HAP-1 (cell line): ENCODE results near the gene KLF17.
"Not testable (repeated sequence)": the region's sequence is repeated elsewhere in the genome, so short reads cannot be mapped to it uniquely, and the experiment has no call there.

Experiments used
- DNase-seq, 2 experiments: peaks; one replicate each; pipeline ENCODE4 v3.0.0-alpha.2; 2016 to 2020; ENCODE audit warnings: low spot score in 2 of 2
- H3K27me3 ChIP-seq: fragments of 250-450 bp; sonication (Bioruptor Pico); 2 replicates; pipeline ENCODE4 v1.5.1; 2020; ENCODE audit warnings: low read depth, mild to moderate bottlenecking, moderate library complexity
- H3K36me3 ChIP-seq: fragments of 250-450 bp; sonication (Bioruptor Pico); replicated peaks from 2 replicates; pipeline ENCODE4 v1.5.1; 2020; ENCODE audit warnings: mild to moderate bottlenecking
- H3K4me1 ChIP-seq: fragments of 250-450 bp; sonication (Bioruptor Pico); 2 replicates; pipeline ENCODE4 v1.5.1; 2020; ENCODE audit warnings: mild to moderate bottlenecking
- H3K4me3 ChIP-seq: fragments of 250-450 bp; sonication (Bioruptor Pico); 2 replicates; pipeline ENCODE4 v1.5.1; 2020; ENCODE audit warnings: mild to moderate bottlenecking, moderate library complexity
- H3K9me3 ChIP-seq: fragments of 250-450 bp; sonication (Bioruptor Pico); 2 replicates; pipeline ENCODE4 v1.5.1; 2020; ENCODE audit warnings: mild to moderate bottlenecking, moderate library complexity
- in situ Hi-C: fragments of 300-500 bp; cut with MboI; formaldehyde crosslinking; loops from 3 replicates; pipeline ENCODE4 v1.14.3; 2020; ENCODE audit warnings: low sequenced_read_pairs, inconsistent platforms, mixed read lengths

KLF17 gene

GRCh38 chr1:44117272-44117671 is 1.3 kb upstream of the KLF17 start:
- H3K36me3 ChIP-seq, H3K4me1 ChIP-seq, in situ Hi-C loops, H3K9me3 ChIP-seq, DNase-seq, H3K4me3 ChIP-seq: not testable (repeated sequence)
- peaks cover 65% of the 10 kb centered on the region for H3K27me3 ChIP-seq

GRCh38 chr1:44119525-44119924 is 904 bp downstream of the KLF17 start:
- Histone ChIP-seq H3K4me1 (no peaks in the 10 kb centered on the region), H3K4me3 (no peak overlapping the region), H3K36me3 (no peaks in the 10 kb centered on the region), H3K9me3 (no peaks in the 10 kb centered on the region; the same call in 1 of the 2 replicates), H3K27me3 (peaks cover 52% of the 10 kb centered on the region)
- in situ Hi-C loops: no loop called here
- DNase-seq: no peak

DNA sequence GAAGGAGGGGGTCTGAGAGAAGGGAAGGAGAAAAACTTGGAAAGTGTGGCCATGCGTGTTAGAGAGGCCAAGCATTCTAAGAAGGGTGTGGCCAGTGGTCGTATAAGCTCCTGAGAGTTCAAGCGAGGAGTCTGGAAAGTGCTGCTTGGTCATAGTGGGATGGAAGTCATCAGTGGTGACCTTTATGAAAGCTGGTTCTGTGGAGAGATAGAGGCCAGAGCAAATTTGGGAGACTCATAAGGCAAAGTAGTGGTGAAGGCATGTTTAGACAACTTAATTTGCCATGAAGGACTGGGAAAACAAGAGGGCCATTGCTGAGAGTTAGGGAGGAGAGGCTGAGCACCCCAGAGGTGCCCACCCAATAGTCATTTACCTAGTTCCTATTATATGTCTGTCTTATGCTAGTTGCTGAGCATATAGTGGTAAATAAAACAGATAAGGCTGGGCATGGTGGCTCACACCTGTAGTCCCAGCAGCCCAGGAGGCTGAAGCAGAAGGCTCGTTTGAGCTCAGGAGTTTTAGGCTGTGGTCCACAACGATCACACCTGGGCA is 1.9 kb downstream of the KLF17 start:
- H3K4me1 ChIP-seq: no peaks in the 10 kb centered on the region
- no peaks in the 10 kb centered on the region; the same call in 1 of the 2 replicates for H3K9me3 ChIP-seq
- no peaks in the 10 kb centered on the region for H3K36me3 ChIP-seq
- peaks cover 46% of the 10 kb centered on the region for H3K27me3 ChIP-seq
- H3K4me3 ChIP-seq: no peak overlapping the region
- no peak for DNase-seq
- in situ Hi-C loops: no loop called here

DNA sequence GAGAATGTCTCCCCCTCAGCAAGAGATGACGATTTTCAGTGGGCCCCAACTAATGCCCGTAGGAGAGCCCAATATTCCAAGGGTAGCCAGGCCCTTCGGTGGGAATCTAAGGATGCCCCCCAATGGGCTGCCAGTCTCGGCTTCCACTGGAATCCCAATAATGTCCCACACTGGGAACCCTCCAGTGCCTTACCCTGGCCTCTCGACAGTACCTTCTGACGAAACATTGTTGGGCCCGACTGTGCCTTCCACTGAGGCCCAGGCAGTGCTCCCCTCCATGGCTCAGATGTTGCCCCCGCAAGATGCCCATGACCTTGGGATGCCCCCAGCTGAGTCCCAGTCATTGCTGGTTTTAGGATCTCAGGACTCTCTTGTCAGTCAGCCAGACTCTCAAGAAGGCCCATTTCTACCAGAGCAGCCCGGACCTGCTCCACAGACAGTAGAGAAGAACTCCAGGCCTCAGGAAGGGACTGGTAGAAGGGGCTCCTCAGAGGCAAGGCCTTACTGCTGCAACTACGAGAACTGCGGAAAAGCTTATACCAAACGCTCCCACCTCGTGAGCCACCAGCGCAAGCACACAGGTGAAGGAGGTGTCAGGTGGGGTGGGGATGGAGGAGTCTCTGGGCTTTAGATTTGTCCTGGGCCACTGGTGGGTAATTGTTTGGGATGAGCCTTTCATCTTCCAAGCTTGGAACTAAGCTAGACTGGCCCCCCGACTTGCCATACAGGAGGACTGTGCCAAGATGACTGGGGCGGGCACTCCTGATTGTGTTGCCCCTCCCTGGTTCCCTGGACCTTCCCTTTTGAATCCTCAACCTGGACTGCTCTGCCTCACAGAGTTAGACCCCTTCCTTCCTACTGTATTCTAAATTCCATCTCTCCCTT is 11.2 kb downstream of the KLF17 start:
- in situ Hi-C loops: no loop called here
- H3K9me3 ChIP-seq: no peaks in the 10 kb centered on the region
- H3K27me3 ChIP-seq: peaks cover 2% of the 10 kb centered on the region
- H3K4me3 ChIP-seq: no peak overlapping the region
- no peaks in the 10 kb centered on the region for H3K4me1 ChIP-seq
- no peaks in the 10 kb centered on the region for H3K36me3 ChIP-seq
- DNase-seq: no peak

- DNase-seq: no peak
- Histone ChIP-seq H3K9me3 (no peaks in the 10 kb centered on the region), H3K36me3 (no peaks in the 10 kb centered on the region), H3K4me1 (no peaks in the 10 kb centered on the region), H3K4me3 (no peak overlapping the region), H3K27me3 (peaks cover 2% of the 10 kb centered on the region; the same call in 1 of the 2 replicates)
- in situ Hi-C loops: no loop called here
These were observed 12.8 kb downstream of the KLF17 start for GRCh38 chr1:44131411-44131810.

- no peak overlapping the region for H3K4me3 ChIP-seq
- no peak for DNase-seq
- H3K4me1 ChIP-seq: no peaks in the 10 kb centered on the region
- in situ Hi-C loops: no loop called here
- no peaks in the 10 kb centered on the region for H3K9me3 ChIP-seq
- H3K36me3 ChIP-seq: no peaks in the 10 kb centered on the region
- no peaks in the 10 kb centered on the region; the same call in 1 of the 2 replicates for H3K27me3 ChIP-seq
These were observed 15.7 kb downstream of the KLF17 start for GRCh38 chr1:44134071-44134920.

GRCh38 chr1:44135886-44136285 is 17.3 kb downstream of the KLF17 start:
- Histone ChIP-seq H3K9me3 (no peaks in the 10 kb centered on the region), H3K4me3 (no peak overlapping the region), H3K27me3 (no peaks in the 10 kb centered on the region; the same call in 1 of the 2 replicates), H3K36me3 (no peaks in the 10 kb centered on the region), H3K4me1 (no peaks in the 10 kb centered on the region)
- DNase-seq: no peak
- in situ Hi-C loops: no loop called here

DNA sequence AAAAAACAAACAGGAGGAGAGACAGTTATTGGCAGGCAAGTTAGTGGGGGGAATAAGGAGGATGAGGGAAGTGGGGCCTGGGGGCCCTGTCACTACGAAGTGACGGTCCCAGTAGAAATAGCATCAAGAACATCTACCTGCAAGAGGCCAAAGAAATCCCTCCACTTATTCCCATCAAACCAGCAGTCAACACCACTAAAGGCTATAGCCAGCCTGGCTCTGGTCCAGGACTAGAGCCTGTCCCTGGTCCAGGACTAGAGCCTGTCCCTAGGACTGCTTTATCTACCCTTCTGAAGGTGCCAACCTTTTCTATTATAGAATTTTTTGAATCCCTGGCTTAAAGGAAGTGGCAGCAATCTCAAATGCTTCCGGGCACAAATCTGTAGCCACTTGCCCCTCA is 19.6 kb downstream of the KLF17 start:
- in situ Hi-C loops: no loop called here
- Histone ChIP-seq H3K4me3 (no peak overlapping the region), H3K27me3 (no peaks in the 10 kb centered on the region), H3K36me3 (no peaks in the 10 kb centered on the region), H3K9me3 (no peaks in the 10 kb centered on the region), H3K4me1 (no peaks in the 10 kb centered on the region)
- DNase-seq: no peak

GRCh38 chr1:44139565-44139964 is 20.9 kb downstream of the KLF17 start:
- H3K4me3 ChIP-seq, H3K36me3 ChIP-seq, H3K27me3 ChIP-seq, DNase-seq, H3K4me1 ChIP-seq, in situ Hi-C loops, H3K9me3 ChIP-seq: not testable (repeated sequence)

DNA sequence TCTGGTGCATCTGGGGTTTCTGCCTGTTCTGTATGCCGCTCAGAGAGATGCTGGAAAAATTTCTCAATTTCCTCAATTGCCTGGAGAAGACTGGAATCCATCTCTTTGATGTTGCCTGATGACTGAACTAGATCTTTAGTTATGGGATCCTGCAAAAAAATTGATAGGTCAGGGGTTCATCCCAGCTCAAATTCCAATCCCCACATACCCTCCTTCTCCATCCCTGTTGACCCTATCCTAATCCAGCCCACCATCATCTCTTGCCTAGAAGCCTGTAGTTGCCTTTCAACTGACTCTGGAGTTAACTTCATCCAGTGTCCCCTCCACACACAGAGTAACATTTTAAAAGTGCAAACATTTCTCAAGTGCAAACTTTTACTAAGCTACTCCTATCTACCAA is 22.9 kb downstream of the KLF17 start, which contains the start of gene KLF18:
KLF18 (minus strand) TSS at position 101 of the 400 bp plus-strand sequence; CDS start at position 101, 0 bp downstream.
- Histone ChIP-seq H3K27me3 (no peaks in the 10 kb centered on the region), H3K36me3 (no peaks in the 10 kb centered on the region), H3K4me3 (no peak within 1 kb of the TSS), H3K9me3 (0 out of 2 replicates have a peak, but pooled peaks cover 4% of the 10 kb centered on the region), H3K4me1 (no peaks in the 10 kb centered on the region)
- no peak for DNase-seq
- in situ Hi-C loops: no loop called here

GRCh38 chr1:44144962-44145756 is 26.5 kb downstream of the KLF17 start:
- in situ Hi-C loops: no loop called here
- DNase-seq: no peak
- Histone ChIP-seq H3K4me3 (no peak overlapping the region), H3K4me1 (no peaks in the 10 kb centered on the region), H3K36me3 (no peaks in the 10 kb centered on the region), H3K27me3 (no peaks in the 10 kb centered on the region), H3K9me3 (0 out of 2 replicates have a peak, but pooled peaks cover 4% of the 10 kb centered on the region)

- in situ Hi-C loops: no loop called here
- H3K4me1 ChIP-seq: no peaks in the 10 kb centered on the region
- 0 out of 2 replicates have a peak, but pooled peaks cover 4% of the 10 kb centered on the region for H3K9me3 ChIP-seq
- no peaks in the 10 kb centered on the region for H3K36me3 ChIP-seq
- H3K27me3 ChIP-seq: 0 out of 2 replicates have a peak, but pooled peaks cover 2% of the 10 kb centered on the region
- DNase-seq: no peak
- no peak overlapping the region for H3K4me3 ChIP-seq
These were observed 28.1 kb downstream of the KLF17 start for GRCh38 chr1:44146536-44147361.
